ENCODE data around the gene JMJD1C.

DNA sequence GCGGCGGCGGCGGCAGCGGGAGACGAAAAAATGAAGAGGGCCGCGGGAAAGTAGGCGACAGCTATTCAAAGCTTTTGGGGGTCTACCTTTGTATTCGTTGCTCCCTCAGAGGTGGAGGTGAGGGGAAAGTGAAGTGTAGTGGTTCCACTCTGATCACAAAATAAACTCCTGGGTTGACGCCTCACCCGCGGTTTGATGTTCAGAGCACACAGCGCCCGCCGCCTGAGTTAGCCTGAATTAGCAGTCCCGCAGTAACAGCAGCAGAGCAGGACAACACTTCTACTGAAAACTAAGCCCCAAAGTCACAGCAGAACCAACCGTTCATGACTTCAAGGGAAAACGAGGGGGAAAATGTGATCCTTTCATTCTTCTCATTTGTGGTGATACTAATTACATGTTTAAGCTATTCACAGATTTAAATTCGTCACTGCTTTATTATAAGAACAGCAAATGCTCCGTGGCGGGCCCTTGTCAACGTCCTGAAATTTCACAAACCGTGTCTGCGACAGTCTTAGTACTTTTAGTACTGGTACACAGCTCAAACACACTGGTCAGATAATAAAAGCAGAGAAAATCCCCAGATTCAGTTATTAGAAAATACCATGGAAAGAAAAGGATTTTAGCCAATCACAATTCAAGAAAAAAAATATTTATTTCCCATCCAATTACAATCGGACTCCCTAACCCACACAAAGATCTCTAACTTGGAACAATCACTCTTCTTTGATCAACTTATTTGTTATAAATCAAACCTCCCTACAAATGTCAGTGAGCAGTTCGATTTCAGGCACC is 563 bp upstream of the JMJD1C start:
- TF ChIP-seq SUZ12 (IDR thresholded peaks at IDR 0.05; ENCODE audit: extremely low read depth, insufficient read depth, insufficient read length) (no peak), ZNF274 (IDR thresholded peaks at IDR 0.05; ENCODE audit: low read depth, low read length) (no peak)

Data from NT2/D1 (cell line).